SK-N-SH treated with all-trans-retinoic acid at 6 μM for 48 hours (cell line): ENCODE data around the gene ISYNA1.

Experiments
- ATAC-seq: fragments of 200-7000 bp; cut with Tn5 transposase; 3 replicates; pipeline ENCODE4 v1.9.1; 2020; ENCODE audit warnings: mild to moderate bottlenecking, moderate library complexity
- ARNTL ChIP-seq: fragments of 450-650 bp; formaldehyde crosslinking; IDR thresholded peaks from 2 replicates; pipeline ENCODE4 v1.5.0; 2020; ENCODE audit warnings: low read depth, mild to moderate bottlenecking, moderate library complexity, borderline replicate concordance
- BACH2 ChIP-seq: fragments of 250-450 bp; sonication (Bioruptor Pico); IDR thresholded peaks from 2 replicates; pipeline ENCODE4 v1.9.0; 2021; ENCODE audit warnings: mild to moderate bottlenecking, borderline replicate concordance
- CREB5 ChIP-seq: fragments of 250-450 bp; sonication (Bioruptor Pico); IDR thresholded peaks from 2 replicates; pipeline ENCODE4 v1.5.1; 2020; ENCODE audit warnings: low read depth, mild to moderate bottlenecking, moderate library complexity
- CSDC2 ChIP-seq: fragments of 250-450 bp; sonication (Bioruptor Pico); IDR thresholded peaks from 2 replicates; pipeline ENCODE4 v1.5.0; 2020; ENCODE audit warnings: mild to moderate bottlenecking, moderate library complexity
- CSRNP3 ChIP-seq: fragments of 250-450 bp; sonication (Bioruptor Pico); IDR thresholded peaks from 2 replicates; pipeline ENCODE4 v1.5.1; 2021; ENCODE audit warnings: mild to moderate bottlenecking, moderate library complexity
- ESRRG ChIP-seq: fragments of 250-450 bp; sonication (Bioruptor Pico); IDR thresholded peaks from 2 replicates; pipeline ENCODE4 v1.6.1; 2021; ENCODE audit warnings: mild to moderate bottlenecking
- GLIS3 ChIP-seq: fragments of 250-450 bp; sonication (Bioruptor Pico); IDR thresholded peaks from 2 replicates; pipeline ENCODE4 v1.5.0; 2020; ENCODE audit warnings: mild to moderate bottlenecking, moderate library complexity
- ISL1 ChIP-seq: fragments of 250-450 bp; sonication (Bioruptor Pico); IDR thresholded peaks from 2 replicates; pipeline ENCODE4 v2.1.2; 2022; ENCODE audit warnings: mild to moderate bottlenecking, moderate library complexity
- OSR1 ChIP-seq: fragments of 250-450 bp; sonication (Bioruptor Pico); IDR thresholded peaks from 2 replicates; pipeline ENCODE4 v1.8.0; 2022; ENCODE audit warnings: moderate library complexity, mild to moderate bottlenecking, inconsistent platforms
- PATZ1 ChIP-seq: fragments of 250-450 bp; sonication (Bioruptor Pico); IDR thresholded peaks from 2 replicates; pipeline ENCODE4 v1.8.0; 2020; ENCODE audit warnings: mild to moderate bottlenecking, moderate library complexity, borderline replicate concordance
- PPARA ChIP-seq: fragments of 250-450 bp; sonication (Bioruptor Pico); IDR thresholded peaks from 2 replicates; pipeline ENCODE4 v1.5.0; 2020; ENCODE audit warnings: mild to moderate bottlenecking, borderline replicate concordance
- RARB ChIP-seq: fragments of 250-450 bp; sonication (Bioruptor Pico); IDR thresholded peaks from 2 replicates; pipeline ENCODE4 v1.8.0; 2021; ENCODE audit warnings: mild to moderate bottlenecking, moderate library complexity
- SNAI2 ChIP-seq: fragments of 250-450 bp; sonication (Bioruptor Pico); IDR thresholded peaks from 2 replicates; pipeline ENCODE4 v1.5.0; 2020; ENCODE audit warnings: mild to moderate bottlenecking, moderate library complexity
- TCF4 ChIP-seq: fragments of 250-450 bp; sonication (Bioruptor Pico); IDR thresholded peaks from 2 replicates; pipeline ENCODE4 v1.8.0; 2021; ENCODE audit warnings: mild to moderate bottlenecking, moderate library complexity, borderline replicate concordance
- TOX ChIP-seq: fragments of 250-450 bp; sonication (Bioruptor Pico); IDR thresholded peaks from 2 replicates; pipeline ENCODE4 v1.8.0; 2021; ENCODE audit warnings: mild to moderate bottlenecking, moderate library complexity, borderline replicate concordance
- TSHZ2 ChIP-seq: fragments of 250-450 bp; sonication (Bioruptor Pico); IDR thresholded peaks from 2 replicates; pipeline ENCODE4 v1.5.0; 2020; ENCODE audit warnings: mild to moderate bottlenecking, moderate library complexity
- ZC3H10 ChIP-seq: fragments of 250-450 bp; sonication (Bioruptor Pico); IDR thresholded peaks from 2 replicates; pipeline ENCODE4 v1.5.1; 2021; ENCODE audit warnings: mild to moderate bottlenecking, moderate library complexity
- ZFP3 ChIP-seq: fragments of 250-450 bp; sonication (Bioruptor Pico); IDR thresholded peaks from 2 replicates; pipeline ENCODE4 v1.5.0; 2020; ENCODE audit warnings: mild to moderate bottlenecking, moderate library complexity
- ZFP30 ChIP-seq: fragments of 450-650 bp; formaldehyde crosslinking; IDR thresholded peaks from 2 replicates; pipeline ENCODE4 v1.5.0; 2022; ENCODE audit warnings: mild to moderate bottlenecking, moderate library complexity
- ZNF565 ChIP-seq: fragments of 450-650 bp; formaldehyde crosslinking; conservative IDR thresholded peaks from 2 replicates; pipeline ENCODE4 v1.5.0; 2020; ENCODE audit warnings: low read depth, mild to moderate bottlenecking, moderate library complexity
- ZNF70 ChIP-seq: fragments of 450-650 bp; formaldehyde crosslinking; IDR thresholded peaks from 2 replicates; pipeline ENCODE4 v1.5.0; 2020; ENCODE audit warnings: mild to moderate bottlenecking, moderate library complexity
- ZNF8 ChIP-seq: fragments of 450-650 bp; formaldehyde crosslinking; IDR thresholded peaks from 2 replicates; pipeline ENCODE4 v1.5.0; 2020; ENCODE audit warnings: mild to moderate bottlenecking, moderate library complexity

The ISYNA1 gene

GRCh38 chr19:18477042-18477779 is 39.3 kb upstream of the ISYNA1 start:
- TF ChIP-seq OSR1: no peak
- no peak for TF ChIP-seq ZFP30 (CRISPR knock-in tag)
- TF ChIP-seq CSRNP3 (CRISPR knock-in tag): no peak
- TF ChIP-seq ZNF565 (CRISPR knock-in tag): no peak
- no peak for TF ChIP-seq TSHZ2 (CRISPR knock-in tag)
- no peak for TF ChIP-seq ISL1 (CRISPR knock-in tag)
- TF ChIP-seq SNAI2: no peak
- TF ChIP-seq CREB5: no peak
- TF ChIP-seq ZFP3: no peak
- no peak for TF ChIP-seq CSDC2 (CRISPR knock-in tag)
- no peak for TF ChIP-seq ARNTL
- TF ChIP-seq ESRRG (CRISPR knock-in tag): no peak
- no peak for TF ChIP-seq PATZ1
- TF ChIP-seq TCF4 (CRISPR knock-in tag): no peak
- no peak for TF ChIP-seq BACH2 (CRISPR knock-in tag)
- TF ChIP-seq PPARA (CRISPR knock-in tag): no peak
- TF ChIP-seq RARB (CRISPR knock-in tag): no peak
- TF ChIP-seq ZC3H10: no peak
- no peak for TF ChIP-seq GLIS3 (CRISPR knock-in tag)
- ATAC-seq: no peak

GRCh38 chr19:18476507-18477041 is 38.6 kb upstream of the ISYNA1 start:
- ATAC-seq: no peak
- no peak for TF ChIP-seq ZNF70 (CRISPR knock-in tag)
- no peak for TF ChIP-seq SNAI2
- TF ChIP-seq ISL1 (CRISPR knock-in tag): no peak
- no peak for TF ChIP-seq ESRRG (CRISPR knock-in tag)
- no peak for TF ChIP-seq ZC3H10
- no peak for TF ChIP-seq CSDC2 (CRISPR knock-in tag)
- TF ChIP-seq OSR1: no peak
- TF ChIP-seq TOX: no peak
- no peak for TF ChIP-seq RARB (CRISPR knock-in tag)
- no peak for TF ChIP-seq TSHZ2 (CRISPR knock-in tag)
- TF ChIP-seq ZNF8 (CRISPR knock-in tag): no peak
- TF ChIP-seq ZFP3: no peak
- TF ChIP-seq GLIS3 (CRISPR knock-in tag): no peak
- no peak for TF ChIP-seq CSRNP3 (CRISPR knock-in tag)
- TF ChIP-seq PATZ1: no peak
- TF ChIP-seq ZFP30 (CRISPR knock-in tag): no peak
